GM12878 (cell line): ENCODE measurements around the gene ZNF527. TPM values are rescaled to one million over a fixed set of nuclear protein-coding genes. Genes with fewer than 3 reads are reported as not detected.

Source experiments
- ATAC-seq: fragments of 200-7000 bp; cut with Tn5 transposase; 3 replicates; pipeline ENCODE4 v1.9.1; 2020; ENCODE audit warnings: mild to moderate bottlenecking, moderate library complexity
- BruUV-seq: library from RNA; stranded (reverse); fragments of 400-500 nt; replicated peaks from 2 replicates; lab custom pipeline; 2021; lab: Mats Ljungman, UMichigan
- CTCF ChIA-PET: fragments of 300-600 bp; sonication (Branson Sonifier 250); formaldehyde crosslinking; extraction: SDS; loops from one replicate; lab custom pipeline; 2021; ENCODE audit warnings: inconsistent platforms; lab: Yijun Ruan, JAX
- POLR2A ChIA-PET: fragments of 350-600 bp; formaldehyde crosslinking; extraction: SDS; loops from one replicate; lab custom pipeline; 2021; ENCODE audit warnings: inconsistent platforms; lab: Charles Lee
- RAD21 ChIA-PET: fragments of 300-600 bp; sonication (Branson Sonifier 250); formaldehyde crosslinking; loops from one replicate; lab custom pipeline; 2023; ENCODE audit warnings: antibody characterized with exemption; ENCODE audit not compliant: unreplicated experiment; lab: Charles Lee
- SMC1A ChIA-PET: fragments of 300-600 bp; sonication (Branson Sonifier 250); formaldehyde crosslinking; loops from one replicate; lab custom pipeline; 2023; ENCODE audit not compliant: unreplicated experiment, uncharacterized antibody; lab: Charles Lee
- DNase-seq: peaks from one replicate; pipeline ENCODE4 v3.0.0-alpha.2; 2011; ENCODE audit warnings: low read depth, low spot score
- FAIRE-seq: peaks from 3 replicates; lab custom pipeline; 2011; peaks lifted over from hg19 to GRCh38; lab: Jason Lieb, UNC
- H2AFZ ChIP-seq: 2 replicates; pipeline ENCODE4 v1.6.0; 2011; ENCODE audit warnings: low read depth, low read length, control low read depth; ENCODE audit not compliant: control insufficient read depth
- H3K27ac ChIP-seq: 2 replicates; pipeline ENCODE4 v1.5.1; 2011; ENCODE audit warnings: control low read depth; ENCODE audit not compliant: control insufficient read depth, insufficient read depth
- H3K27me3 ChIP-seq, 2 experiments: replicated peaks in 1 of 2; 2 replicates each; pipeline versions ENCODE4 v1.6.0 to v1.6.1; 2011; ENCODE audit warnings: low read length in 1 of 2; ENCODE audit not compliant: control insufficient read depth in 2 of 2, insufficient read depth in 2 of 2
- H3K36me3 ChIP-seq, 2 experiments: 2 replicates each; pipeline ENCODE4 v1.5.1; 2011; ENCODE audit warnings: low read length in 1 of 2; ENCODE audit not compliant: control insufficient read depth in 2 of 2, insufficient read depth in 2 of 2
- H3K4me1 ChIP-seq: 2 replicates; pipeline ENCODE4 v1.6.1; 2011; ENCODE audit warnings: mild to moderate bottlenecking, low read length, moderate library complexity, mixed read lengths; ENCODE audit not compliant: control insufficient read depth, insufficient read depth
- H3K4me2 ChIP-seq: 2 replicates; pipeline ENCODE4 v1.6.0; 2011; ENCODE audit warnings: control low read depth; ENCODE audit not compliant: control insufficient read depth, insufficient read depth
- H3K4me3 ChIP-seq: fragments of 200-600 bp; sonication (generic); 2 replicates; pipeline ENCODE4 v1.5.1; 2016
- H3K79me2 ChIP-seq: 2 replicates; pipeline ENCODE4 v1.6.0; 2011; ENCODE audit warnings: low read length; ENCODE audit not compliant: control insufficient read depth, insufficient read depth
- H3K9ac ChIP-seq: 2 replicates; pipeline ENCODE4 v1.8.0; 2011; ENCODE audit warnings: low read length, control low read depth, mixed read lengths; ENCODE audit not compliant: control insufficient read depth, insufficient read depth
- H3K9me3 ChIP-seq: replicated peaks from 3 replicates; pipeline ENCODE4 v1.5.1; 2011; ENCODE audit warnings: mild to moderate bottlenecking, low read length; ENCODE audit not compliant: control insufficient read depth, insufficient read depth
- H4K20me1 ChIP-seq: 2 replicates; pipeline ENCODE4 v1.6.0; 2011; ENCODE audit not compliant: control insufficient read depth, insufficient read depth
- BCLAF1 ChIP-seq: fragments of 450-650 bp; IDR thresholded peaks from 2 replicates; pipeline ENCODE4 v1.6.1; 2017; ENCODE audit warnings: antibody characterized with exemption, mild to moderate bottlenecking, moderate library complexity
- CBX5 ChIP-seq: sonication (generic); IDR thresholded peaks from 2 replicates; pipeline ENCODE4 v1.6.1; 2016; ENCODE audit warnings: low read depth, moderate library complexity, mild to moderate bottlenecking, inconsistent platforms
- CHD2 ChIP-seq: IDR thresholded peaks from 2 replicates; pipeline ENCODE4 v1.6.1; 2011; ENCODE audit warnings: low read depth, low read length, improper control_type of control experiment, borderline replicate concordance
- DPF2 ChIP-seq: fragments of 450-650 bp; IDR thresholded peaks from 2 replicates; pipeline ENCODE4 v1.6.1; 2017; ENCODE audit warnings: mild to moderate bottlenecking
- EP300 ChIP-seq, 2 experiments: fragments of 150-350 bp in 1 of 2; IDR thresholded peaks; 2 replicates each; pipeline ENCODE4 v1.6.1; 2011 to 2012; ENCODE audit warnings: low read depth in 2 of 2, low read length in 2 of 2, borderline replicate concordance in 1 of 2, improper control_type of control experiment in 1 of 2, inconsistent platforms in 1 of 2; ENCODE audit not compliant: control insufficient read depth in 1 of 2
- HCFC1 ChIP-seq: fragments of 150-350 bp; IDR thresholded peaks from 2 replicates; pipeline ENCODE4 v1.6.1; 2014; ENCODE audit warnings: low read length
- MEF2B ChIP-seq: fragments of 450-650 bp; IDR thresholded peaks from 2 replicates; pipeline ENCODE4 v1.6.1; 2018; ENCODE audit warnings: mild to moderate bottlenecking, moderate library complexity; ENCODE audit not compliant: partially characterized antibody, poor library complexity, severe bottlenecking
- MTA2 ChIP-seq: fragments of 450-650 bp; IDR thresholded peaks from 2 replicates; pipeline ENCODE4 v1.6.1; 2016; ENCODE audit warnings: low read depth, mild to moderate bottlenecking, moderate library complexity
- RAD51 ChIP-seq: fragments of 450-650 bp; IDR thresholded peaks from 2 replicates; pipeline ENCODE4 v1.6.1; 2016; ENCODE audit warnings: moderate library complexity, mild to moderate bottlenecking, inconsistent platforms
- RFX5 ChIP-seq: IDR thresholded peaks from 2 replicates; pipeline ENCODE4 v1.6.1; 2011; ENCODE audit warnings: low read depth, low read length, improper control_type of control experiment
- RUNX3 ChIP-seq: IDR thresholded peaks from 2 replicates; pipeline ENCODE4 v1.6.1; 2012; ENCODE audit warnings: low read length, inconsistent platforms
- TCF3 ChIP-seq: IDR thresholded peaks from 2 replicates; pipeline ENCODE4 v1.6.1; 2012; ENCODE audit warnings: low read depth, mild to moderate bottlenecking, low read length, borderline replicate concordance; ENCODE audit not compliant: insufficient read depth
- ZNF687 ChIP-seq: fragments of 450-650 bp; IDR thresholded peaks from 2 replicates; pipeline ENCODE4 v1.6.1; 2017; ENCODE audit warnings: mild to moderate bottlenecking, moderate library complexity
- WGBS: methylation state at CpG from one replicate; pipeline ENCODE4 v1.1.6; 2016; ENCODE audit warnings: low lambda C conversion rate; ENCODE audit not compliant: insufficient replicate concordance, insufficient coverage; ENCODE audit errors: missing lambda C conversion rate; 5-methylcytosine and 5-hydroxymethylcytosine counted together
- in situ Hi-C: fragments of 300-500 bp; cut with MboI; formaldehyde crosslinking; loops from 9 replicates; pipeline ENCODE4 v1.14.3; 2018; ENCODE audit warnings: mixed read lengths
- intact Hi-C: fragments of 100-400 bp; cut with micrococcal nuclease; formaldehyde crosslinking; loops from one replicate; pipeline ENCODE4 v1.14.2; 2022; ENCODE audit not compliant: unreplicated experiment
- polyA plus RNA-seq, 11 experiments: library from polyadenylated mRNA; depleted of rRNA in 4 of 11; unstranded in 6 of 11; stranded (reverse) in 5 of 11; fragments of >200 nt; fragmentation: Nextera tagmentation in 4 of 11; fragmentation: Illumina TruSeq in 1 of 11; extraction: Ambion mirVana in 4 of 11; extraction: Trizol in 1 of 11; gene quantifications; 1 replicate in 1 of 11; 2 replicates in 10 of 11; pipeline versions ENCODE4 v1.2.1 to v1.2.3, GENCODE V29; 2011 to 2016; ENCODE audit warnings: inconsistent platforms in 2 of 11, missing spikeins in 2 of 11, low read depth in 1 of 11
- total RNA-seq, 4 experiments: library from RNA; depleted of rRNA in 3 of 4; stranded (reverse); fragments of >200 nt in 3 of 4; fragmentation: Illumina TruSeq in 1 of 4; extraction: Trizol in 1 of 4; gene quantifications; 2 replicates each; pipeline versions ENCODE4 v1.2.1 to v1.2.3, GENCODE V29; 2013 to 2021
- TF ChIP-seq, protein P1 (sequence below): IDR thresholded peaks from 2 replicates; pipeline ENCODE4 v1.6.1; 2012; ENCODE audit warnings: low read length, inconsistent platforms

The ZNF527 gene
- total and polyA plus RNA-seq, 10 of the 15 experiments (the other 5 are each of a cell fraction or from before 2014, with no cell fraction given): 2.0 to 5.6 (median 3.6) TPM

DNA sequence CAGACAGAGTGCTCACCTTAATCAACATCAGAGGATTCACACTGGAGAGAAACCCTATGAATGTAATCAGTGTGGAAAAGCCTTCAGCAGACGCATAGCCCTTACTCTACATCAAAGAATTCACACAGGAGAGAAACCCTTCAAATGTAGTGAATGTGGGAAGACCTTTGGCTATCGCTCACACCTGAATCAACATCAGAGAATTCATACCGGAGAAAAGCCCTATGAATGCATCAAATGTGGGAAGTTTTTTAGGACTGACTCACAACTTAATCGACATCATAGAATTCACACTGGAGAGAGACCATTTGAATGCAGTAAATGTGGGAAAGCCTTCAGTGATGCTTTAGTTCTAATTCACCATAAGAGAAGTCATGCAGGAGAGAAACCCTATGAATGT, 18.3 kb downstream of the ZNF527 start:
- Histone ChIP-seq H3K27me3 (no peaks in the 10 kb centered on the region), H4K20me1 (no peaks in the 10 kb centered on the region), H3K27ac (no peak overlapping the region), H3K4me3 (no peak overlapping the region)
- in situ Hi-C loops (no loop called here), intact Hi-C loops (no loop called here)
- ChIA-PET SMC1A (no interaction called here), RAD21 (no interaction called here)
- FAIRE-seq (no peak), ATAC-seq (no peak), DNase-seq (no peak)
- 100% methylated on average over 4 of the region's 4 CpGs for WGBS
- TF ChIP-seq RUNX3: no peak
- TF ChIP-seq, protein P1, sequence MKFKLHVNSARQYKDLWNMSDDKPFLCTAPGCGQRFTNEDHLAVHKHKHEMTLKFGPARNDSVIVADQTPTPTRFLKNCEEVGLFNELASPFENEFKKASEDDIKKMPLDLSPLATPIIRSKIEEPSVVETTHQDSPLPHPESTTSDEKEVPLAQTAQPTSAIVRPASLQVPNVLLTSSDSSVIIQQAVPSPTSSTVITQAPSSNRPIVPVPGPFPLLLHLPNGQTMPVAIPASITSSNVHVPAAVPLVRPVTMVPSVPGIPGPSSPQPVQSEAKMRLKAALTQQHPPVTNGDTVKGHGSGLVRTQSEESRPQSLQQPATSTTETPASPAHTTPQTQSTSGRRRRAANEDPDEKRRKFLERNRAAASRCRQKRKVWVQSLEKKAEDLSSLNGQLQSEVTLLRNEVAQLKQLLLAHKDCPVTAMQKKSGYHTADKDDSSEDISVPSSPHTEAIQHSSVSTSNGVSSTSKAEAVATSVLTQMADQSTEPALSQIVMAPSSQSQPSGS: no peak
- no peak for TF ChIP-seq CHD2
- TF ChIP-seq CBX5: no peak
- TF ChIP-seq HCFC1: no peak
- TF ChIP-seq BCLAF1: no peak
- no peak for TF ChIP-seq RFX5
- no peak for TF ChIP-seq EP300 (IDR thresholded peaks at IDR 0.05; ENCODE audit: borderline replicate concordance in 1 of 2, control insufficient read depth in 1 of 2, low read depth in 2 of 2, low read length in 2 of 2)
- no peak for TF ChIP-seq MTA2
- TF ChIP-seq TCF3: no peak
- TF ChIP-seq ZNF687: no peak
- TF ChIP-seq DPF2: no peak
- TF ChIP-seq RAD51: no peak
- TF ChIP-seq MEF2B: no peak
- TF ChIP-seq, all 136 proteins: peak for 0
- Histone ChIP-seq H3K4me2 (no peak overlapping the region), H3K9ac (no peak overlapping the region), H3K4me1 (no peaks in the 10 kb centered on the region), H3K9me3 (peaks cover 20% of the 10 kb centered on the region; the same call in 2 of the 3 replicates), H2AFZ (no peak overlapping the region), H3K36me3 (no peaks in the 10 kb centered on the region), H3K79me2 (no peaks in the 10 kb centered on the region)
- POLR2A ChIA-PET: no interaction called here
- TSS peak; percentile 26 for BruUV-seq
- CTCF ChIA-PET: no interaction called here
